Liver (tissue), 9 donors: Measurements from ENCODE around the gene LRRC28. TPM values are rescaled to one million over a fixed set of nuclear protein-coding genes. Genes with fewer than 3 reads are reported as not detected.

Source experiments
- DNase-seq: peaks from one replicate; pipeline ENCODE4 v3.0.0-alpha.2; 2017; ENCODE audit warnings: low spot score
- H3K27ac ChIP-seq, 2 donors: one replicate each; pipeline ENCODE4 v1.7.0; 2013; ENCODE audit warnings: inconsistent platforms in 2 of 2, low read length in 2 of 2, control low read depth in 1 of 2, low read depth in 1 of 2, mild to moderate bottlenecking in 1 of 2
- H3K27me3 ChIP-seq, 4 donors: one replicate each; pipeline versions ENCODE4 v1.6.1 to v1.7.0; 2013; ENCODE audit warnings: low read length in 3 of 4, inconsistent platforms in 1 of 4, mild to moderate bottlenecking in 1 of 4, moderate library complexity in 1 of 4; ENCODE audit not compliant: control insufficient read depth in 4 of 4, insufficient read depth in 4 of 4
- H3K36me3 ChIP-seq, 4 donors: one replicate each; pipeline versions ENCODE4 v1.6.1 to v1.7.0; 2013; ENCODE audit warnings: low read length in 3 of 4, mild to moderate bottlenecking in 3 of 4, low read depth in 1 of 4, moderate library complexity in 1 of 4; ENCODE audit not compliant: control insufficient read depth in 4 of 4, insufficient read depth in 3 of 4
- H3K4me1 ChIP-seq, 4 donors: one replicate each; pipeline versions ENCODE4 v1.6.1 to v1.7.0; 2013; ENCODE audit warnings: low read length in 3 of 4, mild to moderate bottlenecking in 3 of 4, moderate library complexity in 1 of 4; ENCODE audit not compliant: control insufficient read depth in 4 of 4, insufficient read depth in 4 of 4
- H3K4me3 ChIP-seq, 3 donors: one replicate each; pipeline versions ENCODE4 v1.6.1 to v1.7.0; 2013; ENCODE audit warnings: low read length in 3 of 3, control low read depth in 1 of 3, low read depth in 1 of 3, mild to moderate bottlenecking in 1 of 3
- H3K9ac ChIP-seq, 2 donors: one replicate each; pipeline ENCODE4 v1.7.0; 2013; ENCODE audit warnings: low read length in 2 of 2, mild to moderate bottlenecking in 2 of 2, moderate library complexity in 2 of 2, control low read depth in 1 of 2, low read depth in 1 of 2
- H3K9me3 ChIP-seq, 4 donors: one replicate each; pipeline versions ENCODE4 v1.6.1 to v1.7.0; 2013; ENCODE audit warnings: low read length in 3 of 4; ENCODE audit not compliant: control insufficient read depth in 4 of 4
- CTCF ChIP-seq: fragments of 150-350 bp; IDR thresholded peaks from 2 replicates; pipeline ENCODE4 v1.5.1; 2017; ENCODE audit warnings: improper control_type of control experiment, low read depth, low read length; ENCODE audit not compliant: missing input control
- FOXA2 ChIP-seq: IDR thresholded peaks from 2 replicates; pipeline ENCODE4 v1.6.1; 2016; ENCODE audit warnings: antibody characterized with exemption
- HNF4A ChIP-seq, 2 donors: conservative IDR thresholded peaks; 2 replicates each; pipeline ENCODE4 v1.6.1; 2016; ENCODE audit warnings: antibody characterized with exemption in 2 of 2, mild to moderate bottlenecking in 2 of 2
- HNF4G ChIP-seq: IDR thresholded peaks from 2 replicates; pipeline ENCODE4 v1.6.1; 2016; ENCODE audit warnings: antibody characterized with exemption
- JUND ChIP-seq, 2 donors: IDR thresholded peaks; 2 replicates each; pipeline ENCODE4 v1.6.1; 2016; ENCODE audit warnings: antibody characterized with exemption in 2 of 2
- RAD21 ChIP-seq, 2 donors: IDR thresholded peaks; 2 replicates each; pipeline ENCODE4 v1.6.1; 2016; ENCODE audit warnings: antibody characterized with exemption in 2 of 2, mild to moderate bottlenecking in 2 of 2
- REST ChIP-seq: IDR thresholded peaks from 2 replicates; pipeline ENCODE4 v1.6.1; 2016; ENCODE audit warnings: antibody characterized with exemption, mild to moderate bottlenecking
- RXRA ChIP-seq, 2 donors: IDR thresholded peaks; 2 replicates each; pipeline ENCODE4 v1.6.1; 2017 to 2018; ENCODE audit warnings: antibody characterized with exemption in 2 of 2, mild to moderate bottlenecking in 1 of 2
- SP1 ChIP-seq: IDR thresholded peaks from 2 replicates; pipeline ENCODE4 v1.6.1; 2018; ENCODE audit warnings: antibody characterized with exemption, mild to moderate bottlenecking
- ZBTB33 ChIP-seq: IDR thresholded peaks from 2 replicates; pipeline ENCODE4 v1.6.1; 2016; ENCODE audit warnings: antibody characterized with exemption
- WGBS: extraction: QIAGEN DNeasy Blood & Tissue Kit; methylation state at CpG from one replicate; pipeline ENCODE4 v1.1.7; 2013; 5-methylcytosine and 5-hydroxymethylcytosine counted together
- polyA plus RNA-seq, 2 donors: library from polyadenylated mRNA; stranded (reverse) in 1 of 2; unstranded in 1 of 2; fragments of 200-250 nt in 1 of 2; fragments of >200 nt in 1 of 2; fragmentation: Nextera tagmentation in 1 of 2; extraction: Ambion mirVana in 1 of 2; gene quantifications; one replicate each; pipeline versions ENCODE4 v1.2.1 to v1.2.3, GENCODE V29; 2013 to 2015
- total RNA-seq, 2 donors: library from RNA; depleted of rRNA; stranded (reverse); fragments of >200 nt; gene quantifications; one replicate each; pipeline ENCODE4 v1.2.3, GENCODE V29; 2014
- donor health status: healthy.
- donor health status: healthy.
- donor health status: healthy.
- donor health status: healthy.
- donor health status: healthy.

LRRC28 gene
- total and polyA plus RNA-seq, 4 donors: 15.4 to 46.6 (median 41.0) TPM

GRCh38 chr15:99404454-99404853 is 153.2 kb downstream of the LRRC28 start:
- Histone ChIP-seq H3K9me3 (no peaks in the 10 kb centered on the region), H3K27me3 (no peaks in the 10 kb centered on the region), H3K4me3 (no peak overlapping the region), H3K27ac (no peak overlapping the region), H3K36me3 (no peaks in the 10 kb centered on the region), H3K9ac (no peak overlapping the region), H3K4me1 (peaks cover 3 to 19% (median 6%) of the 10 kb centered on the region in 4 donors)
- DNase-seq: no peak
- TF ChIP-seq RXRA (IDR thresholded peaks at IDR 0.05) (no peak), RAD21 (IDR thresholded peaks at IDR 0.05) (no peak), JUND (IDR thresholded peaks at IDR 0.05) (no peak), SP1 (no peak), ZBTB33 (no peak), REST (no peak)
- 92% methylated on average over 16 of the region's 16 CpGs for WGBS

- H3K4me3 ChIP-seq: no peak overlapping the region
- H3K27me3 ChIP-seq: no peaks in the 10 kb centered on the region
- no peak for DNase-seq
- TF ChIP-seq ZBTB33: no peak
- no peak for TF ChIP-seq HNF4A (conservative IDR thresholded peaks at IDR 0.05)
- no peak for TF ChIP-seq HNF4G
- TF ChIP-seq CTCF: no peak
- no peak for TF ChIP-seq FOXA2
- no peaks in the 10 kb centered on the region for H3K36me3 ChIP-seq
- H3K27ac ChIP-seq: no peak overlapping the region
- H3K9ac ChIP-seq: no peak overlapping the region
- no peaks in the 10 kb centered on the region for H3K9me3 ChIP-seq
- peaks cover 0 to 14% (median 5%) of the 10 kb centered on the region in 4 donors for H3K4me1 ChIP-seq
- 95% methylated on average over 12 of the region's 12 CpGs for WGBS
Measured at GRCh38 chr15:99406120-99406519, 154.8 kb downstream of the LRRC28 start.
